GM21528 (cell line): ENCODE results near the gene SLC22A14.
"Not testable (repeated sequence)": the region's sequence is repeated elsewhere in the genome, so short reads cannot be mapped to it uniquely, and the experiment has no call there.

Experiments used
- ATAC-seq: cut with Tn5 transposase; IDR thresholded peaks from one replicate; pipeline ENCODE4 v1.9.1; 2021; ENCODE audit warnings: mild to moderate bottlenecking, moderate library complexity; ENCODE audit not compliant: unreplicated experiment, low FRiP score

Gene SLC22A14, protein sequence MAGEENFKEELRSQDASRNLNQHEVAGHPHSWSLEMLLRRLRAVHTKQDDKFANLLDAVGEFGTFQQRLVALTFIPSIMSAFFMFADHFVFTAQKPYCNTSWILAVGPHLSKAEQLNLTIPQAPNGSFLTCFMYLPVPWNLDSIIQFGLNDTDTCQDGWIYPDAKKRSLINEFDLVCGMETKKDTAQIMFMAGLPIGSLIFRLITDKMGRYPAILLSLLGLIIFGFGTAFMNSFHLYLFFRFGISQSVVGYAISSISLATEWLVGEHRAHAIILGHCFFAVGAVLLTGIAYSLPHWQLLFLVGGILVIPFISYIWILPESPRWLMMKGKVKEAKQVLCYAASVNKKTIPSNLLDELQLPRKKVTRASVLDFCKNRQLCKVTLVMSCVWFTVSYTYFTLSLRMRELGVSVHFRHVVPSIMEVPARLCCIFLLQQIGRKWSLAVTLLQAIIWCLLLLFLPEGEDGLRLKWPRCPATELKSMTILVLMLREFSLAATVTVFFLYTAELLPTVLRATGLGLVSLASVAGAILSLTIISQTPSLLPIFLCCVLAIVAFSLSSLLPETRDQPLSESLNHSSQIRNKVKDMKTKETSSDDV

DNA sequence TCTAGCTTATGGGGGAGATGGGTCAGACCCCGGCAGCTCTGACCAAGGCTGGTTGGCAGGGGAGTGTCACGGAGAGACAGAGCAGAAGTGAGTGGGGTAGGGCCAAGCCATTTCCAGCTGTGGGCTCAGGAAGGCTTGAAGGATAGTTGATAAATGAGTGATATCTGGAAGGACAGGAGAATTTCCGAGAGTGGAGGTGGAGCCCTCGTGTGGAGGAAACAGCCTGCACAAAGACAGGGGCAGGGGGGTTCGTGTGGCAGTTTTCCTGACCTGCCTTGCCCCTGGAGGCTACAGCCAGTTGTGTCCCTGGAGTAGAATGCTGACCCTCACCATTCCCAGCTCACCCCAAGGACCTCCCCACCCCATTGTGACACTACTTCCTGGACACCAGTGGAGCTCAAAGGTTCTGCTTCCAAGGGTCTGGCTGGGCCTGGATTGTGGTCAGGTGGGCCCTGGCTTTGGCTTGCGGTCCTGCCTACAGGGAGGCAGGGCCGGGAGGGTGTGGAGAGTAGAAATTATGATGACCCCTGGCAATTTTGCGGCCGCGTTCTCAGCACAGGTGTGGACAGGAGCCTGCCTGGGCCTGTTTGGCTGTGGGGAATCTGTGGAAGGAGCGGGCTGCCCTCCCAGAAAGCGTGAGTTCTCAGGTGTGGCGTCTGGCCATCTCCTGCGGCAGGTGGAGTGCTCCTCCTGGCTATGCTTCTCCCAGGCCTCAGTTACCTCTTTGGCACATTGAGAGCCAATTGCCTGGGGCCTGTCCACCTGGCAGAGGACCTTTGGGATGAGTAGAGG is at the start of gene SLC22A14:
TSS of gene SLC22A14 (plus strand) at position 400 of the 792 bp plus-strand sequence. CDS start 23,733 bp downstream, outside the sequence.
- ATAC-seq: no peak

DNA sequence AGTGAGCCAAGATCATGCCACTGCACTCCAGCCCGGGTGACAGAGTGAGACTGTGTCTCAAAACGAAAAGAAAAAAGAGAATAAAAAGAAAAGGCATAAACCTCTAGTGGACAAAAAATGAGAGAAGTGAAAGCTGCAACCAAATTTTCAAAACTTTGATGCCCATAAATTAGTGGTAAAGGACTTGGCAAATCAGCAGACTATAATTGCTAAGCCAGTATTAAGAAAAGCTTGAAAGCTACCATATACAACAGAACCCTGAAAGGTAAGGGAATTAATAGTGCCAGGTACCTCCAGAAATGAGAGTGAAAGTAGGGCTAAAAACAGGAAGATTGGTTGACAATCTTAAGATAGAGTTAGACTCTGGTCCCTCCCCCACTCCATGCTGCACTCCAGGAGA is 49.4 kb upstream of the SLC22A14 start:
- no peak for ATAC-seq

DNA sequence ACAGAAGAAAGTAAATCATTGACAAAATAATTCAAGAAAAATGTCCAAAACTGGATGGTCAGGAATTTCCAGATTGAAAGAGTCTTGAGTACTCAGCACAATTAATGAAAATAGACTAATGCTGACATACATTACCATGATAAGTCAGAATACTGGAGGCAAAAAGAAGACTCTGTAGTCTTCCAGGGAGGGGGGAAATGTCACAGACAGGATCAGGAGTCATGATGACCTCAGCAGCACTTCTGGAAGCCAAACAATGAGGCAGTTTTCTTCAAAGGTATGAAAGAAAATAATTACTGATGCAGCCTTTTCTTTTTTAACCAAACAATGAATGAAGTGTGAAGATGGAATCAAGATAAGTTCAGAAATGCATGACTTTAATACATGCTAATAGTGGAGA is 46.6 kb upstream of the SLC22A14 start:
- no peak for ATAC-seq

DNA sequence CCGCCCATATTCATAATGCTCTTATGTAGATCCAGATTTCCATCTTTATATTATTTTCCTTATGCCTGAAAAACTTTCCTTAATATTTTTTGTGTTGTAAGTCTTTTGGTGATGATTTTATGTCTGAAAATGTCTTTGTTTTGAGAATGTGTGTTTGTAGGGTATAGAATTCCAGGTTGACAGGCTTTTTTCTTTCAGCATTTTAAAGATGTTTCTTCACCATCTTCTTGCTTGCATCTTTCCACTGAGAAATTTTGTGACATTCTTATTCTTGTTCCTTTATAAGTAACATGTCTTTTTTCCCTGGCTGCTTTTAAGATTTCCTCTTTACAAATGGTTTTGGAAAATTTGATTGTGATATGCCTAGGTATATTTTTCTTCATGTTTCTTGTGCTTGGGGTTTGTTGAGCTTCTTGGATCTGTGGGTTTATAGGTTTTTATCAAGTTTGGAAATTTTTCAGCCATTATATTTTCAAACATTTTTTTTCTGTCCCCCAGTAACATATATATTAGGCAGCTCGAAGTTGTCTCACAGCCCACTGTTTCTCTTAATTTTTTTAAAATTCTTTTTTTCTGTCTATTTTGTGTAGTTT is 43.6 kb upstream of the SLC22A14 start:
- no peak for ATAC-seq

DNA sequence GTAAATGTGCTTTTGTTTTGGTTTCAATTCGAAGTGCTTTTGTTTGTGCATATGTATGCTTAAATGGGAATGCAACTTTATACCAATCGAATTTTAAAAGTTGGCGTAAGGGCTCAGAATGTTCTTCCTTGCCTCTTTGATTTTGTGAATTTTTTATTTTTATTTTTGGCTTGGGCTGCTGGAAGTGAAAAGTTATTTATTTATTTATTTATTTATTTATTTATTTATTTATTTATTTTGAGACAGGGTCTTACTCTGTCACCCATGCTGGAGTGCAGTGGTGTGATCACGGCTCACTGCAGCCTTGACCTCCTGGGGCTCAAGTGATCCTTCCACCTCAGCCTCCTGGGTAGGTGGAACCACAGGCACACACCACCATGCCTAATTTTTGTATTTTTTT is 39.3 kb upstream of the SLC22A14 start:
- not testable (repeated sequence) for ATAC-seq

DNA sequence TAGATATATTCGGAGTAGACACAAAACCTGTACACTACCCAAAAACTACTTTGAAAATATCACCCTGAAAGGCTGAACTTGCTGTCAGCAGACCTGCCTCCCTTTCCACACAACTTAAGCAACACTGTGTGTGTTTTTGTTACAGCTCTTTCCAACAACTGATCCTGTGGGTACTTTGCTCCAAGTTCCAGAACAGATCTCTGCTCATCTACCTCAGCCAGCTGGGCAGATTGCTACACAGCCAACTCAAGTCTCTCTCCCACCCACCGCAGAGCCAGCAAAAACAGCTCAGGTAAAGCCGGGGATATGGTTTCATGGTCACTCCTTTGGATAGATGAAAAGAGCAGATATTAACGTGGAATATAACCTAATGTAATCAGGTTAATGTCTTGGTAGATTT is 36.2 kb upstream of the SLC22A14 start:
- no peak for ATAC-seq

DNA sequence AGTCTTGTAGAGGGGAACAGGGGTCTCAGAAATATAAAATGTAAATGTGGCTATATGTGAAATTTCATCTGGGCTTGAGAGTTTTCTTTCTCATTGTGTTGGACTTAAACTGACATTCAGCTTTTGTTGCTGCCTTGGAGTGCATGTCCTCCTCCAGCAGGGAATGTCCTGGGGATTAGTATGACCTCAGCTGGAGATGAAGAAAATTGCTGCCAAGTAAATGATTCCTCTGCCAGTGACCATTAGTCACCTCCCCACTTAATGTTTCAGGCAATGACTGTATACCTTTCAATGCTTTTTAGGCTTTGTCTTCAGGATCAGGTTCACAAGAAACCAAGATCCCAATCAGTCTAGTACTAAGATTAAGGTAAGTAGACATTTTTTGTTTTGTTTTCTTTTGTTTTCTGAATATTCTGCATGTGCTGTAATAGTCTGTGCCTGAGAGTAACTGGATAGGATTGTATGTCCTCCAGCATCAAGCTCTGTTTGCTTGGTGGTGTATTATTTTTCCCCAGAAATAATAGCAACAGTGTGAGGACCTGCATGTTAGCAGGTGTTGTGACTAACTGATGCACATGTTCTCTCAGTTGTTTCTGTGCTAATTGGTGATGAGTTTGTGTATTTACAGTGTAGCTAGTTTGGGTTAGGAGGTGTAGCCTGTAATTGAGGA is 34.6 kb upstream of the SLC22A14 start:
- no peak for ATAC-seq

DNA sequence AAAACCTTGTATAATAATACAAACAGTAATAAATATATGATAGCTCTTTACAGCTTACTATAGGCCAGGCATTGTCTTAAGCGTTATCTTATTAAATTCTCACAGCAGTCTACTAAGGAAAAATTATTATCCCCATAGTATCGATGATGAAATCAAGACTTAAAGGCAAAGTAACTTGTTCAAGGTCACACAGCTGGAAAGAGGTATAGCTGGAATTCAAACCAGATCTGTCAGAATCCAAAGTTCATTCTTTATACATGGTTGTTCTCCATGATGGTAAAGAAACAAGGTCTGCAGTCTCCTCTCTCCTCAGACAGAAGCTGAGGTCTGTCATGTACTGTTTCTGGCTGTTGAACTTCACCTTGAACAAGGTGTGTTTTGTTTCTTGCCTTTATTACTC is 31.9 kb upstream of the SLC22A14 start:
- ATAC-seq: no peak

DNA sequence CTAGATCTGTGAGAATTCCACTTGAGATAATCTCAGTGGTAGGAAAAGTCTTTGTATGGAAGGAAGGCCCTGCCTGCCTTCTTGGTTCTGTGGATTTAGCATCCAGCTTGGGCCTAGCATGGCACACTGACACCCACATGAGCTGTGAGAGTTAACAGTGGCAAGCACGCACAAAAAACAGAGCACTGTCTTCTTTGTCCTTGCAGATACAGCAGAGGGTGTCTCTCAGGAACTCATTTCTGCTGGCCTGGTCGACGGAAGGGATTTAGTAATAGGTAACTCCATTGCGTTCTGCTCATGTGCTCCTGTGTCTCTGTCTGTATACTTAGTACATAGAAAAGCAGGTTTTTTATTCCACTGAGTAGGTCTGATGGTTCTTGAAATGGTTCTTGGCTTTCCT is 30.9 kb upstream of the SLC22A14 start:
- no peak for ATAC-seq

DNA sequence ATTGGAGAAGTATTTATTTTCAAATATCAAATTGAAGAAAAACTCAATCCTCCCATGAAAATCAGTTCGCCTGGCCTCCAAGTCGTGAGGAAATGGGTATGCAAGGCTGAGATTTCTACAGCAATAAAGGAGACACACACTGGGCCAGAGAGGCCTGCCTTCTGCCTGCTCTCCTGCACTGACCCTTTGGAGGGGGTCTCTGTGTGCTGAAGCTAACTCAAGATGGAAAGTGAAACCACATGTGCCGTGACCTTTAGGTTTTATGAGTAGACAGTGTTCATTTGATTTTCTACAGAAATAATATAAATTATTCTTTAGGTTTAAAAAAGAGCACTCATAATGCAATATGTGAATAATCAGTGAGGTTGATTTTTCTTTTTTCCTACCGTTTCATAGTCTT is 28.4 kb upstream of the SLC22A14 start:
- no peak for ATAC-seq

DNA sequence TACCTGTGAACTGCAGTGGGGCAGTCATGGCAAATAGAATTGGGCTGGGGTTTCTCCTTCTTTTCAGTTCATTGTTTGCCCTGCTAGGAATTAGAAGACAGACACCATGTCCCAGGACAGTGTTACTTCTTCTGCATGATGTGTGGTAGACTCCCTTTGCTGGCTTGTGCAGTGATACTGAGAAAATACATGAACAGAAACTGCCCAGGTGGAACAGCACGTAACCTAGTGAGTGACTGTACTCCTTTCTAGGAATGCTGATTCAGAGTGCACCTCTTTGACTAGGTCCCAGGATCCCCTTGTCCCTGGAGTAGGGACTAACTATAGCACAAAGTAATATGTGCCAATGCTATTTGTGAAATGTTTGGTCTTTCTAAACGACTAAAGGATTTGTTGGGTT is 27.2 kb upstream of the SLC22A14 start:
- no peak for ATAC-seq

DNA sequence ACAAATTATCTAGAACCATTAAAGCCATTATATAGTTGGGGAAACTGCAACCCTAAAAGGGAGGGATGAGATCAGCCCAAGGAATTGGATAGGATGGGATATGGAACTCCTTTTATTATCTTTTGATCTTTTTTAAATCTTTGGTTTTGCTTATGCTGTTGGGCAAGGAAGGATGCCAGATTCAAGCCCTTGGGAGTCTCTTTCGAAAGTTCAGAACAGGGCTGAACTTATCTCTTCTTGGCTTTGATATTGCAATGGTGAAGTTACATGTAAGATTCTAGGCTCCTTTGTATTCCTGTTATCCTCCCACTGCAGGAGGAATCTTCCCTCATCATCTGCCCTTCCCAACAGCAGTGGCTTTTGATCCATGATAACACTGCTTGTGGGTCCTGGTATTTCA is 26.5 kb upstream of the SLC22A14 start:
- ATAC-seq: no peak

DNA sequence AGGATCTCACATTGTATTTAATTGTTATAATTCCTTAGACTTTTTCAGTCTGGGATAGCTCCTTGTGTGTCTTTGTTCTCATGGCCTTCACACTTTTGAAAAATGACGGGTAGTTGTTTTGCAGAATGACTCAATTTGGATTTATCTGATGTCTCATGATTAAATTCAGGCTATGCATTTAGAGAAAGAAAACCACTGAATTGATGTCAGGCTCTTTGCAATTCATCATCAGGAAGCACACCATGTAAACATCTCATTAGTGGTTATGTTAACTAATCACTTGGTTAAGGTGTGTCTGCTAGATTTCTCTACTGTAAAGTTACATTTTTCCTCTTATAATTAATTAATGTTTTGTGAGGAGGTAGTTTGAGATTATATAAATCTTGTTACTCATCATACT is 24.5 kb upstream of the SLC22A14 start:
- no peak for ATAC-seq

DNA sequence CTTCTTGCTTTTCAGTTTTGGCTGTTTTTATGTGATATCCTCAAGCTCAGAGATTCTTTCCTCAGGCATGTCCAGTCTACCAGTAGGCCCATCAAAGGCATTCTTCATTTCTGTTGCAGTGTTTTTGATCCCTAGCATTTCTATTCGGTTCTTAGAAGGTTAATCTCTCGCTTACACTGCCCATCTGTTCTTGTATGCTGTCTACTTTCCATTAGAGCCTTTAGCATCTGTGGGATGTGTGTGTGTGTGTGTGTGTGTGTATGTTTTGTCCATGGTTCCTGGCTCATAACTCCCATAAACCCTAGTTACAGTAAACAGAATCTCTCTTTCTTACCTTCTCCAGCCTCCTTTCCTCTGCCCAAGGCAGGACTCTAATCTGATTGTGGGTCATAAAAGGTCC is 21.6 kb upstream of the SLC22A14 start:
- ATAC-seq: no peak

DNA sequence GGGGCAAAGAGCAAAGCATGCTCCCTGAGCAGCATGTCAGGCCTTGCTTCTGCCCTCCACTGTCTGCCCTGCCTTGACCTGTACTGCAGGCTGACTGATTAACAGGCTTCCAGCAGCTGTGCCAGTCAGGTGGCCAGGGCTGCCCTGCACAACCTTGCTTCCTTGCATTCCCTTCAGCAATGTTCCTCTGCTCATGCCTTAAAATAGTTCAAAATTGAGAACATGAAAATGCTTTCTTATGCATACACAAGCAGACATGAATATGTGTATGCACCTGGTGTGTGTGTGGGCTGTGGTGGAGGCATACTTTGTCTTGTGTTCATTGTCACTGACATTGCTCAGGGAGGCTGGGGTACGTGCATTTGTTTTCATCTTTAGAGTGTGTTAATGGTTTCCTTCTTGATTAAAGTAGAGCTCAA is 17.7 kb upstream of the SLC22A14 start:
- no peak for ATAC-seq

DNA sequence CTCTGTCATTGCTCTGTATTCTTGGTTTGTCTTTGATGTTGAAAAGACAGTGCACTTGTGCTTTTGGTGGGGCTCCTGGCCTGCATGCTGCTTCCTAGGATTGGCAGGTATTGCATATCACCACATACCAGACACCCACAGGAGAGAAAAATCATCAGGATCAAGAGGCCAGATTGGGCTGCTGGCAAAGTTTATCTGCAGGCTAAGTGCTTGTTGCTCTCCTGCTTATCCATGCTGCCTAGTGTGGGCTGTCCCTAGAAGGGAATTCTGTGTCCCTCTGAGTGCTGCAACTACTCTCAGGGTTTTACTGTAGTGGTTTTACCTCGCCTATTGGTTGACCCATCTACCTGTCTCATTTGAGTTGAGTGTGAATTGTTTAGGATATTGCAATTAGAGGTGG is 17.3 kb upstream of the SLC22A14 start:
- ATAC-seq: no peak

DNA sequence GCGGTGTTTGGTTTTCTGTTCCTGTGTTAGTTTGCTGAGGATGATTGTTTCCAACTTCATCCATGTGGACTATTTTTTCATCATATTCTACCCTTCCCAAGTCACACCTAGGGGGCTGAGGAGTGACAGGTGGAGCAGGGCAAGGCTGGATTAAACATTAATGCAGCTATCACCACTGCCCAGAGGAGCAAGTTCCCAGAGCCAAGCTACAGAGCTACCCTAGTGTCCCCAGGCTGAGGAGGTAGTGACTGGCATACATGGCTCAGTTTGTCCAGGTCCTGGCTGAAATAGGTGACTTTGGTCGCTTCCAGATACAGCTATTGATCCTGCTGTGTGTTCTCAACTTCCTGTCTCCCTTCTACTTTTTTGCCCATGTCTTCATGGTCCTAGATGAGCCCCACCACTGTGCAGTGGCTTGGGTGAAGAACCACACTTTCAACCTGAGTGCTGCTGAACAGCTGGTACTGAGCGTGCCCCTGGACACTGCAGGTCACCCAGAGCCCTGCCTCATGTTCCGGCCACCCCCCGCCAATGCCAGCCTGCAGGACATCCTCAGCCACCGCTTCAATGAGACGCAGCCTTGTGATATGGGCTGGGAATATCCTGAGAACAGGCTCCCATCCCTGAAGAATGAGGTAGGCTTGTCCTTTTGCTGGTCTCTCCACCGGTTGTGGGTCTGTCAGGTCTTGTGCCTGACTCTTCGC is 16.3 kb upstream of the SLC22A14 start, which contains the start of gene SLC22A13:
TSS of gene SLC22A13 (plus strand) at position 209 of the 704 bp plus-strand sequence. CDS start at position 258, 49 bp downstream.
- ATAC-seq: no peak

DNA sequence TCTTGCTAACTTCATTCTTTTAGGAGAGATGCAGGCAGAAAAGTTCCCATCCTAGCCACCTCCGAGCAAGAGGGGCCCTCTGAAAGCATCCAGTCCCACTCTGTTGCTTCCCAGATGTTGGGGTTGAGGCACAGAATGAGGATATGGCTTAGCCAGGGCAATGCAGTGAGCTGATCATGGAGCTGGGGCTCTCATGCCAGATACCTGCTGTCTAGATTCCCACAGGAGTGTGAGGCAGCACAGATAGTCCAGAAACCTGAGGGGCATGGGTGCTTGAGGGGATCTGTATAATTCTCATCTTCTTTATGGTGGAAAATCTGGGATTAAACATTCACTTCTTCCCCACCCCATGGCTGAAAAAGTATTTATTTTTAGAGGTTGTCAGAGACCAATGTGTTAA is 15.3 kb upstream of the SLC22A14 start:
- ATAC-seq: no peak

DNA sequence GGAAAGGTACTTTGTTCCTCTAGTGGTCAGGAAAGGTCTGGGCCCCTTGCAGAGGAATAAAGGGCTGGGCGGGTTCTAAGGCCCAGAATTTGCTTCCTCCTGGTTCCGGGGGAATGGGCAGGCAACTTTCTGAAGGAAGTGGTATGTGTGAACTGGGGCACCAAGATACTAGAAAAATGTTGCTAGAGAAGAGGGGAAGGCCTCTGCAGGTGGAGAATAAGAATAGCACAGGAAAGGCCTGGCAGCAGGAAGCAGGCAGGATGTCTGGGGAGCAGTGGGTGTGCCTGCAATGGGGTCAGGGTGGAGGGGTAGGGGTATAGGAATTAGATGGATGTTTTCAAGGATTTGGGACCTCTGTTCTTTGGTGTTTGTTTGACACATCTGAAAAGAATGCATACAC is 14.4 kb upstream of the SLC22A14 start:
- no peak for ATAC-seq

DNA sequence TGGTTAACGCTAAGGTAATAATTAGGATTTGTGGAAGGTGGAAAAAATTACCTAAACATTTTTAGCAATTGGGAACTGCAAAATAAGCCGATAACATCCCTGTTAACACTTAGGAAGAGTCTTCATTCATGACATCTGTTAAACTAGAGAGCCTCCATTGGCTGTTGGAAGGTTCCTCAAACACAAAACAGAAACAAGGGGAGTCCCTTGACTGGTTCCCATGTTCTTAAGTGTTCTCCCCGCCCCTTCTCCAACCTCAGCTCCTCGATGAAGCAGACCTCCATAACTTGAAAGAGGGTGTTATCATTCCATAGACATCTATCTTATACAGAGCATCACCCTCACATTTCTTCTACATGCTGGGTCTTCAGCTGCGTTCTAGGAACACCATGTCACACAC is 14.0 kb upstream of the SLC22A14 start:
- no peak for ATAC-seq
